ENCODE data around the gene ZMAT3. TPM values are rescaled to one million over a fixed set of nuclear protein-coding genes. Genes with fewer than 3 reads are reported as not detected.

The ZMAT3 gene
- total and polyA plus RNA-seq, 4 experiments from 2014 or later = 13.7 to 20.5 (median 19.3) TPM

GRCh38 chr3:179000144-179000543 lies 71.5 kb downstream of the ZMAT3 start:
- Mint-ChIP-seq H3K4me1 (no peaks in the 10 kb centered on the region), H3K36me3 (peaks cover 8 to 23% of the 10 kb centered on the region in 2 donors), H3K27ac (peak overlapping the region in 1 of 7 donors; percentile 62), H3K9me3 (no peaks in the 10 kb centered on the region), H3K27me3 (no peaks in the 10 kb centered on the region), H3K4me3 (no peak overlapping the region)
- no peak overlapping the region for H3K4me3 ChIP-seq (ENCODE audit: low read length in 2 of 2)
- no peaks in the 10 kb centered on the region for H3K27me3 ChIP-seq (ENCODE audit: insufficient read depth, low read length)
- no peak overlapping the region for H3K27ac ChIP-seq (ENCODE audit: low read depth, low read length)
- DNase-seq = no peak
- H3K36me3 ChIP-seq (ENCODE audit: insufficient read depth, low read length) = no peaks in the 10 kb centered on the region
- no peaks in the 10 kb centered on the region for H3K9me3 ChIP-seq (ENCODE audit: control insufficient read depth in 1 of 2, low read length in 2 of 2)
- no peaks in the 10 kb centered on the region for H3K4me1 ChIP-seq (ENCODE audit: insufficient read depth, low read length)
- CTCF ChIA-PET (ENCODE audit: partially characterized antibody) = interaction anchor here (1.2 kb wide), 1 partner anchor 16 kb away, joined by 3 read pairs; no protein-coding TSS in a partner anchor
- intact Hi-C loops (cut with micrococcal nuclease) = no loop called here
- POLR2A ChIA-PET (ENCODE audit: partially characterized antibody) = no interaction called here

GRCh38 chr3:178996399-178996798 lies 75.2 kb downstream of the ZMAT3 start:
- intact Hi-C loops (cut with micrococcal nuclease) = no loop called here
- Histone ChIP-seq H3K27me3 (ENCODE audit: insufficient read depth, low read length) (no peaks in the 10 kb centered on the region), H3K4me1 (ENCODE audit: insufficient read depth, low read length) (no peaks in the 10 kb centered on the region), H3K4me3 (ENCODE audit: low read length in 2 of 2) (no peak overlapping the region), H3K36me3 (ENCODE audit: insufficient read depth, low read length) (no peaks in the 10 kb centered on the region), H3K9me3 (ENCODE audit: control insufficient read depth in 1 of 2, low read length in 2 of 2) (no peaks in the 10 kb centered on the region), H3K27ac (ENCODE audit: low read depth, low read length) (no peak overlapping the region)
- Mint-ChIP-seq H3K9me3 (peaks cover 0 to 6% (median under 1%) of the 10 kb centered on the region in 8 donors), H3K27me3 (no peaks in the 10 kb centered on the region), H3K4me1 (no peaks in the 10 kb centered on the region), H3K27ac (no peak overlapping the region), H3K4me3 (no peak overlapping the region), H3K36me3 (peaks cover 20 to 51% of the 10 kb centered on the region in 2 donors)
- no peak for DNase-seq
- ChIA-PET POLR2A (ENCODE audit: partially characterized antibody) (no interaction called here), CTCF (ENCODE audit: partially characterized antibody) (no interaction called here)

GRCh38 chr3:178990293-178990692 lies 81.3 kb downstream of the ZMAT3 start:
- Histone ChIP-seq H3K27me3 (ENCODE audit: insufficient read depth, low read length) (no peaks in the 10 kb centered on the region), H3K4me3 (ENCODE audit: low read length in 2 of 2) (no peak overlapping the region), H3K27ac (ENCODE audit: low read depth, low read length) (no peak overlapping the region), H3K9me3 (ENCODE audit: control insufficient read depth in 1 of 2, low read length in 2 of 2) (peaks cover 5 to 13% of the 10 kb centered on the region in 2 donors), H3K4me1 (ENCODE audit: insufficient read depth, low read length) (no peaks in the 10 kb centered on the region), H3K36me3 (ENCODE audit: insufficient read depth, low read length) (no peaks in the 10 kb centered on the region)
- Mint-ChIP-seq H3K27ac (no peak overlapping the region), H3K27me3 (peaks cover 0 to 2% of the 10 kb centered on the region in 2 donors), H3K4me3 (no peak overlapping the region), H3K9me3 (peaks cover 5 to 63% (median 48%) of the 10 kb centered on the region in 8 donors), H3K4me1 (no peaks in the 10 kb centered on the region), H3K36me3 (peaks cover 58 to 78% of the 10 kb centered on the region in 2 donors)
- CTCF ChIA-PET (ENCODE audit: partially characterized antibody) = no interaction called here
- POLR2A ChIA-PET (ENCODE audit: partially characterized antibody) = no interaction called here
- intact Hi-C loops (cut with micrococcal nuclease) = no loop called here
- no peak for DNase-seq

GRCh38 chr3:178989821-178990220 lies 81.8 kb downstream of the ZMAT3 start:
- Mint-ChIP-seq H3K4me3 (no peak overlapping the region), H3K9me3 (peaks cover 5 to 68% (median 50%) of the 10 kb centered on the region in 8 donors), H3K36me3 (peaks cover 60 to 78% of the 10 kb centered on the region in 2 donors), H3K27ac (no peak overlapping the region), H3K27me3 (peaks cover 0 to 2% of the 10 kb centered on the region in 2 donors), H3K4me1 (no peaks in the 10 kb centered on the region)
- Histone ChIP-seq H3K27ac (ENCODE audit: low read depth, low read length) (no peak overlapping the region), H3K9me3 (ENCODE audit: control insufficient read depth in 1 of 2, low read length in 2 of 2) (peaks cover 5 to 13% of the 10 kb centered on the region in 2 donors), H3K4me1 (ENCODE audit: insufficient read depth, low read length) (no peaks in the 10 kb centered on the region), H3K4me3 (ENCODE audit: low read length in 2 of 2) (no peak overlapping the region), H3K36me3 (ENCODE audit: insufficient read depth, low read length) (no peaks in the 10 kb centered on the region), H3K27me3 (ENCODE audit: insufficient read depth, low read length) (no peaks in the 10 kb centered on the region)
- intact Hi-C loops (cut with micrococcal nuclease) = no loop called here
- no peak for DNase-seq
- POLR2A ChIA-PET (ENCODE audit: partially characterized antibody) = no interaction called here
- CTCF ChIA-PET (ENCODE audit: partially characterized antibody) = no interaction called here

GRCh38 chr3:178987745-178988144 lies 83.9 kb downstream of the ZMAT3 start:
- no peak for DNase-seq
- peaks cover 50 to 62% of the 10 kb centered on the region in 2 donors for H3K36me3 Mint-ChIP-seq
- ChIA-PET POLR2A (ENCODE audit: partially characterized antibody) (no interaction called here), CTCF (ENCODE audit: partially characterized antibody) (interaction anchor here (1.1 kb wide), 1 partner anchor 328 kb away, joined by 3 read pairs; no protein-coding TSS in a partner anchor)
- H3K4me1 Mint-ChIP-seq = no peaks in the 10 kb centered on the region
- Histone ChIP-seq H3K36me3 (ENCODE audit: insufficient read depth, low read length) (no peaks in the 10 kb centered on the region), H3K27ac (ENCODE audit: low read depth, low read length) (no peak overlapping the region), H3K9me3 (ENCODE audit: control insufficient read depth in 1 of 2, low read length in 2 of 2) (peaks cover 5 to 13% of the 10 kb centered on the region in 2 donors), H3K4me3 (ENCODE audit: low read length in 2 of 2) (no peak overlapping the region), H3K27me3 (ENCODE audit: insufficient read depth, low read length) (no peaks in the 10 kb centered on the region), H3K4me1 (ENCODE audit: insufficient read depth, low read length) (no peaks in the 10 kb centered on the region)
- H3K27me3 Mint-ChIP-seq = peaks cover 0 to 2% of the 10 kb centered on the region in 2 donors
- no peak overlapping the region for H3K27ac Mint-ChIP-seq
- no peak overlapping the region for H3K4me3 Mint-ChIP-seq
- peaks cover 5 to 83% (median 57%) of the 10 kb centered on the region in 8 donors for H3K9me3 Mint-ChIP-seq
- intact Hi-C loops (cut with micrococcal nuclease) = no loop called here

GRCh38 chr3:178986456-178986855 lies 85.2 kb downstream of the ZMAT3 start:
- H3K27ac Mint-ChIP-seq = no peak overlapping the region
- peaks cover 5 to 13% of the 10 kb centered on the region in 2 donors for H3K9me3 ChIP-seq (ENCODE audit: control insufficient read depth in 1 of 2, low read length in 2 of 2)
- H3K4me3 ChIP-seq (ENCODE audit: low read length in 2 of 2) = no peak overlapping the region
- H3K4me3 Mint-ChIP-seq = no peak overlapping the region
- peaks cover 47 to 52% of the 10 kb centered on the region in 2 donors for H3K36me3 Mint-ChIP-seq
- no peak for DNase-seq
- H3K36me3 ChIP-seq (ENCODE audit: insufficient read depth, low read length) = no peaks in the 10 kb centered on the region
- H3K4me1 Mint-ChIP-seq = no peaks in the 10 kb centered on the region
- intact Hi-C loops (cut with micrococcal nuclease) = no loop called here
- CTCF ChIA-PET (ENCODE audit: partially characterized antibody) = interaction anchor here (1.1 kb wide), 1 partner anchor 329 kb away, joined by 3 read pairs; no protein-coding TSS in a partner anchor
- peaks cover 0 to 2% of the 10 kb centered on the region in 2 donors for H3K27me3 Mint-ChIP-seq
- H3K27ac ChIP-seq (ENCODE audit: low read depth, low read length) = no peak overlapping the region
- peaks cover 5 to 79% (median 61%) of the 10 kb centered on the region in 8 donors for H3K9me3 Mint-ChIP-seq
- POLR2A ChIA-PET (ENCODE audit: partially characterized antibody) = no interaction called here
- H3K27me3 ChIP-seq (ENCODE audit: insufficient read depth, low read length) = no peaks in the 10 kb centered on the region
- H3K4me1 ChIP-seq (ENCODE audit: insufficient read depth, low read length) = no peaks in the 10 kb centered on the region

- Histone ChIP-seq H3K4me1 (ENCODE audit: insufficient read depth, low read length) (no peaks in the 10 kb centered on the region), H3K9me3 (ENCODE audit: control insufficient read depth in 1 of 2, low read length in 2 of 2) (no peaks in the 10 kb centered on the region), H3K36me3 (ENCODE audit: insufficient read depth, low read length) (no peaks in the 10 kb centered on the region), H3K27ac (ENCODE audit: low read depth, low read length) (no peak overlapping the region), H3K27me3 (ENCODE audit: insufficient read depth, low read length) (no peaks in the 10 kb centered on the region), H3K4me3 (ENCODE audit: low read length in 2 of 2) (no peak overlapping the region)
- Mint-ChIP-seq H3K36me3 (peaks cover 17 to 18% of the 10 kb centered on the region in 2 donors), H3K4me3 (no peak overlapping the region), H3K9me3 (peaks cover 0 to 41% (median 24%) of the 10 kb centered on the region in 8 donors), H3K27me3 (peaks cover 0 to 2% of the 10 kb centered on the region in 2 donors), H3K4me1 (no peaks in the 10 kb centered on the region), H3K27ac (no peak overlapping the region)
- ChIA-PET POLR2A (ENCODE audit: partially characterized antibody) (no interaction called here), CTCF (ENCODE audit: partially characterized antibody) (no interaction called here)
- no peak for DNase-seq
- intact Hi-C loops (cut with micrococcal nuclease) = no loop called here
These were observed 89.5 kb downstream of the ZMAT3 start for GRCh38 chr3:178982137-178982536.
